ENCODE measurements around the gene TSPAN9.

Gene TSPAN9

DNA sequence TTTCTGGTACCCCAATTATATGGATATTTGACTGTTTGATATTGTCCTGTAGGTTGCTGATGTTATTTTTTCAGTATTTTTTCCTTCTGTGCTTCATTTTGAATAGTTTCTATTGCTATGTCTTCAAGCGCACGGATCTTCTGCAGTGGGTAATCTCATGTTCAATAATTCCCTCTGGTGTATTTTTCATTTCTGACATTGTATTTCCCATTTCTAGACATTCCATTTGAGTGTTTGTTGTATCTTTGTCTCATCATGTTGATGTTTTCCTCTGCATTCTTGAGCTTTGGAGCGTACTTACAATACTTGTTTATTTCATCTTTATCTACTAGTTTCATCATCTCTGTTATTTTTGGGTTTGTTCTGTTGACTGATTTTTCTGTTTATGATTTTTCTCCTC lies 22.0 kb downstream of the TSPAN9 start:
- DNase-seq, result no peak
- WGBS (ENCODE audit: extremely low coverage, insufficient coverage, low lambda C conversion rate), result no CpG with 5 or more reads among the region's 3 CpGs
- H3K36me3 ChIP-seq (ENCODE audit: control insufficient read depth, insufficient read depth, low read length), result no peaks in the 10 kb centered on the region
- no peak overlapping the region for H2BK120ac ChIP-seq (ENCODE audit: low read depth, low read length)
- H3K79me2 ChIP-seq (ENCODE audit: control insufficient read depth, insufficient read depth, low read length), result no peaks in the 10 kb centered on the region
- H2BK15ac ChIP-seq (replicated peaks; ENCODE audit: low read depth), result no peak overlapping the region
- no peak overlapping the region for H3K4ac ChIP-seq (ENCODE audit: low read depth, low read length)
- no peak overlapping the region for H3K27ac ChIP-seq (ENCODE audit: low read depth, low read length)
- H4K5ac ChIP-seq (ENCODE audit: low read length), result no peak overlapping the region
- no peak overlapping the region for H3K56ac ChIP-seq (ENCODE audit: low read length)
- H3K23ac ChIP-seq (ENCODE audit: low read length), result no peak overlapping the region
- H3K4me3 ChIP-seq (ENCODE audit: low read length), result no peak overlapping the region
- H3K79me1 ChIP-seq (ENCODE audit: low read length), result peaks cover 2% of the 10 kb centered on the region
- H3K4me1 ChIP-seq (ENCODE audit: control insufficient read depth, low read depth, low read length), result no peaks in the 10 kb centered on the region
- H2BK5ac ChIP-seq (ENCODE audit: low read length), result no peak overlapping the region
- H4K8ac ChIP-seq (ENCODE audit: low read depth, low read length), result no peak overlapping the region
- H3K9ac ChIP-seq (ENCODE audit: low read length), result no peak overlapping the region
- H2AK5ac ChIP-seq (ENCODE audit: low read length), result no peak overlapping the region
- H3K27me3 ChIP-seq (ENCODE audit: insufficient read depth, low read length, poor library complexity), result no peaks in the 10 kb centered on the region
- H3K18ac ChIP-seq (ENCODE audit: low read length), result no peak overlapping the region
- H3K4me2 ChIP-seq (ENCODE audit: low read length), result no peak overlapping the region

DNA sequence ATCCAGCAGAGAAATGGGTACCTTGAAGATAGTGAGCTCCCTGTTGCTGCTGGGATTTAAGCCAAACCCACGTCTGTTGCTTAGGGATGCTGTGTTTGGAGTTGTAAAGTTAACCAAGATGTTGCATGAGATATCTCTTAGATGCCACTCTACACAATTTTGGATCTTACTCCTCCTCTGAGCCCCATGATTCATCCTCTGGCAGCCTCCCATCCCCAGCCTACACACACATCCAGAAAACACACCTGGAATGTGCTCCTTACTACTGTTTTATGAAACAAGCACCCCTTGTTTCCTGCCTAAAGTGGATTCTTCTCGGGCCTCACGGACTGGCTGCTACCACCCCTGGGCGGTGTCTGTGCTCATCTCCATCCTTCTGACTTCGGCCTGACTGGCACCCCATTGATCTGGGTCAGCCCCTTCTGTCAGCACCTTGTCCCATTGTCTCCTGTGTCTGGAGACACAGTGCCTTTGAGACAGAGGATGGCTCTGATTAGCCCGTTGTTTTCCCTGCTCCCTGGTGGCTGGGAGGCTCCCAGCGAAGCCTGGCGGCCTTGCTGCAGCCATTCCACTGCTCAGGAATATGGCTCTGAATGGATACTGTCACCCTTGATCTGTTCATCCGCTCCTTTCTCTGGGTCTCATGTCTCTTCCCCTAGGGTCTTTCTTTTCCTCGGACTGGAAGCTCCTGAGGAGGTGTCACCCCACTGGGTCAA lies 24.3 kb downstream of the TSPAN9 start:
- no peak overlapping the region for H4K8ac ChIP-seq (ENCODE audit: low read depth, low read length)
- H3K4ac ChIP-seq (ENCODE audit: low read depth, low read length), result no peak overlapping the region
- H3K79me1 ChIP-seq (ENCODE audit: low read length), result peaks cover 7% of the 10 kb centered on the region
- H3K4me1 ChIP-seq (ENCODE audit: control insufficient read depth, low read depth, low read length), result peaks cover 2% of the 10 kb centered on the region
- no peak overlapping the region for H3K23ac ChIP-seq (ENCODE audit: low read length)
- H3K4me3 ChIP-seq (ENCODE audit: low read length), result no peak overlapping the region
- no peak overlapping the region for H2BK5ac ChIP-seq (ENCODE audit: low read length)
- no peak overlapping the region for H4K5ac ChIP-seq (ENCODE audit: low read length)
- no peak overlapping the region for H3K56ac ChIP-seq (ENCODE audit: low read length)
- H3K27me3 ChIP-seq (ENCODE audit: insufficient read depth, low read length, poor library complexity), result no peaks in the 10 kb centered on the region
- no peak overlapping the region for H2BK120ac ChIP-seq (ENCODE audit: low read depth, low read length)
- no peak overlapping the region for H3K27ac ChIP-seq (ENCODE audit: low read depth, low read length)
- H3K36me3 ChIP-seq (ENCODE audit: control insufficient read depth, insufficient read depth, low read length), result no peaks in the 10 kb centered on the region
- H3K79me2 ChIP-seq (ENCODE audit: control insufficient read depth, insufficient read depth, low read length), result no peaks in the 10 kb centered on the region
- no peak overlapping the region for H2AK5ac ChIP-seq (ENCODE audit: low read length)
- H3K4me2 ChIP-seq (ENCODE audit: low read length), result no peak overlapping the region
- H3K18ac ChIP-seq (ENCODE audit: low read length), result no peak overlapping the region
- WGBS (ENCODE audit: extremely low coverage, insufficient coverage, low lambda C conversion rate), result no CpG with 5 or more reads among the region's 10 CpGs
- no peak for DNase-seq
- H3K9ac ChIP-seq (ENCODE audit: low read length), result no peak overlapping the region
- no peak overlapping the region for H2BK15ac ChIP-seq (replicated peaks; ENCODE audit: low read depth)

DNA sequence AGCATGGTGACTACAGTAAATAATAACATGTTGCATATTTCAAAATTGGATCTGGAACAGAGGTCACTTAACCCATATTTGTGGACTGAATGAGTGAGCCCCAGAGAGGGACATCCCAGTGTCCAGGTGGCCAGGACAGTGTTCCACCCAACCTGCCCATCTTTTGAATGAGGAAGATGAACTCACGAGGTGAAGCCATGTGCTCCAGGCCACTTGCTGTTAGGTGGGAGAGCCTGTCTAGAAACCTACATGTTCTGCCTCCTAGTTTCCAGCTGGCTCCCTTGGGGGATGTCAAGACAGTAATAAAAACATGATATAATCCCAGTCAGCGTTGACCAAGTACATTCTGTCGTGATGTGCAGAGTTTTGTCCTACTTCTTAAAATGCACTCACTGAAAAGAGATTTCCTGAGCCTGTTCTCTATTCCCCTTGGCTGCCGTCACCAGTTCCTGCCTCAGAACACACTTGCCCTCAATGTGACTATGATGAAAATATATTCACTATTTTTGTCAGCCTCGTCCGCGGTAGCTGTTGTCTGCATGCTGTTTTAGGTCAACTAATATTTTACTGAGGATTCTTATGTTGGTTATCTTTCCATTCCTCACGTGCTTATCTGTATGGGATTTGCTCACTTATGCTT lies 25.7 kb downstream of the TSPAN9 start:
- peaks cover 9% of the 10 kb centered on the region for H3K4me1 ChIP-seq (ENCODE audit: control insufficient read depth, low read depth, low read length)
- H3K18ac ChIP-seq (ENCODE audit: low read length), result no peak overlapping the region
- H3K4ac ChIP-seq (ENCODE audit: low read depth, low read length), result no peak overlapping the region
- H3K4me3 ChIP-seq (ENCODE audit: low read length), result no peak overlapping the region
- no peak overlapping the region for H3K56ac ChIP-seq (ENCODE audit: low read length)
- H3K79me2 ChIP-seq (ENCODE audit: control insufficient read depth, insufficient read depth, low read length), result no peaks in the 10 kb centered on the region
- no peak overlapping the region for H4K5ac ChIP-seq (ENCODE audit: low read length)
- no peak overlapping the region for H2BK5ac ChIP-seq (ENCODE audit: low read length)
- H2AK5ac ChIP-seq (ENCODE audit: low read length), result no peak overlapping the region
- H3K36me3 ChIP-seq (ENCODE audit: control insufficient read depth, insufficient read depth, low read length), result no peaks in the 10 kb centered on the region
- H2BK120ac ChIP-seq (ENCODE audit: low read depth, low read length), result no peak overlapping the region
- H3K79me1 ChIP-seq (ENCODE audit: low read length), result peaks cover 7% of the 10 kb centered on the region
- no peak overlapping the region for H3K9ac ChIP-seq (ENCODE audit: low read length)
- H2BK15ac ChIP-seq (replicated peaks; ENCODE audit: low read depth), result no peak overlapping the region
- no peak for DNase-seq
- no CpG with 5 or more reads among the region's 8 CpGs for WGBS (ENCODE audit: extremely low coverage, insufficient coverage, low lambda C conversion rate)
- H4K8ac ChIP-seq (ENCODE audit: low read depth, low read length), result no peak overlapping the region
- no peaks in the 10 kb centered on the region for H3K27me3 ChIP-seq (ENCODE audit: insufficient read depth, low read length, poor library complexity)
- no peak overlapping the region for H3K4me2 ChIP-seq (ENCODE audit: low read length)
- no peak overlapping the region for H3K23ac ChIP-seq (ENCODE audit: low read length)
- H3K27ac ChIP-seq (ENCODE audit: low read depth, low read length), result no peak overlapping the region

DNA sequence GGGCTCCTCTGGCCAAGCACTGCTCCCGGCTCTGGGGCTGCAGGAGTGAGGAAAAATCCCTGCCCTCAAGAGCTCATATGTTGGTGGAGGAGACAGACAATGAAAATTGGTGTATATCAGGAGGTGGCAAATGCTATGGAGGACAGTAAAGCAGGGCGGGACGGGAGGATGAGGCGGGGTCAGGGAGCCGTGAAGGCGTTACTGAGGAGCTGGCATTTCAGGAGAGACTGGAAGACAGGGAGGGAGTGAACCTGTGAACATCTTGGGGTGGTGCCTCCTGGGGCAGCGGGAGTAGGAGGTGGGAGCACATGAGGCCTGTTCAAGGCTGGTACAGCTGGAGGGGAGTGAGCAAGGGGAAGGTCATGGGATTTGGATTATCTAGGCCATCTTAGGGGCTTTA lies 26.6 kb downstream of the TSPAN9 start:
- Histone ChIP-seq H3K4ac (ENCODE audit: low read depth, low read length) (no peak overlapping the region), H3K23ac (ENCODE audit: low read length) (no peak overlapping the region), H3K79me1 (ENCODE audit: low read length) (peaks cover 4% of the 10 kb centered on the region), H2BK5ac (ENCODE audit: low read length) (no peak overlapping the region), H3K9ac (ENCODE audit: low read length) (no peak overlapping the region), H3K27ac (ENCODE audit: low read depth, low read length) (no peak overlapping the region), H2BK15ac (replicated peaks; ENCODE audit: low read depth) (no peak overlapping the region), H3K36me3 (ENCODE audit: control insufficient read depth, insufficient read depth, low read length) (no peaks in the 10 kb centered on the region), H3K4me2 (ENCODE audit: low read length) (no peak overlapping the region), H4K5ac (ENCODE audit: low read length) (no peak overlapping the region), H3K79me2 (ENCODE audit: control insufficient read depth, insufficient read depth, low read length) (no peaks in the 10 kb centered on the region), H4K8ac (ENCODE audit: low read depth, low read length) (no peak overlapping the region), H3K27me3 (ENCODE audit: insufficient read depth, low read length, poor library complexity) (no peaks in the 10 kb centered on the region), H3K56ac (ENCODE audit: low read length) (no peak overlapping the region), H2BK120ac (ENCODE audit: low read depth, low read length) (no peak overlapping the region), H3K4me3 (ENCODE audit: low read length) (no peak overlapping the region), H3K4me1 (ENCODE audit: control insufficient read depth, low read depth, low read length) (peaks cover 9% of the 10 kb centered on the region), H2AK5ac (ENCODE audit: low read length) (no peak overlapping the region), H3K18ac (ENCODE audit: low read length) (no peak overlapping the region)
- DNase-seq, result no peak
- no CpG with 5 or more reads among the region's 7 CpGs for WGBS (ENCODE audit: extremely low coverage, insufficient coverage, low lambda C conversion rate)

DNA sequence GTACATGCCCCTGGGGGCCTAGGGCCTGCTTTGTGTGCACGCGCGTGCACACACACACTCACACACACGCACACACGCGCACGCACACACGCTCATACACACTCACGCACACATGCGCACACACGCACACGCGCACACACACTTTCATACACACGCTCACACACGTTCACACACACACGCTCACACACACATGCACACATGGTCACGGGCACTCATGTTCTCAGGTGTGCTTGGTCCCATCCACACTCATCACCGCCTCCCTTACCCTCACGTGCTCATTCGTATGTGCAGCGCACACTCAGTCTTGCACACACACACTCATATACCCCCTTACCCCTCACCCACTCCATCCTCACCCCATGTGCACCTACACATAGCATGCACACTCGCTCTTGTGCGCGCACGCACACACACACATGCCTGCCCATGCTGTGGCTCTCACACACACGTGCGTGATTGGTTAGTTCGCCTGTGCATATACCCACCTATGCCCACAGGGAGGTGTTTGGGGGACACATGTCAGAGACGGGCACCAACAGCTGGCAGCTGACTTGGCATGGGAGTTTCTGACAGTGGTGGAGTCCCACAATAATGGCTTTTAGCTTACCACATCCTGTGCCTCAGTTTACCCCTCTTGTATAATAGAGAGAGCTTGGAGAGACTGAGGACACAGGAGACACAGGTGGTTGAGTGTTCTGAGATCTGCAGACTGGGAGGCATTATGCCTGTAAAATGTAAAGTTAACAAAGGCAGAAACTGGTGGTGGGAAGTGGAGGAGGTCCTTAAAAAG lies 28.7 kb downstream of the TSPAN9 start:
- H2AK5ac ChIP-seq (ENCODE audit: low read length), result no peak overlapping the region
- H3K4me3 ChIP-seq (ENCODE audit: low read length), result no peak overlapping the region
- H3K23ac ChIP-seq (ENCODE audit: low read length), result no peak overlapping the region
- H3K56ac ChIP-seq (ENCODE audit: low read length), result no peak overlapping the region
- no peak overlapping the region for H3K4ac ChIP-seq (ENCODE audit: low read depth, low read length)
- peaks cover 9% of the 10 kb centered on the region for H3K4me1 ChIP-seq (ENCODE audit: control insufficient read depth, low read depth, low read length)
- no peaks in the 10 kb centered on the region for H3K27me3 ChIP-seq (ENCODE audit: insufficient read depth, low read length, poor library complexity)
- H3K4me2 ChIP-seq (ENCODE audit: low read length), result no peak overlapping the region
- no peak overlapping the region for H3K18ac ChIP-seq (ENCODE audit: low read length)
- no peak overlapping the region for H2BK5ac ChIP-seq (ENCODE audit: low read length)
- no peak overlapping the region for H2BK120ac ChIP-seq (ENCODE audit: low read depth, low read length)
- no peak overlapping the region for H3K9ac ChIP-seq (ENCODE audit: low read length)
- peaks cover 4% of the 10 kb centered on the region for H3K79me1 ChIP-seq (ENCODE audit: low read length)
- no peak overlapping the region for H4K8ac ChIP-seq (ENCODE audit: low read depth, low read length)
- no peak overlapping the region for H3K27ac ChIP-seq (ENCODE audit: low read depth, low read length)
- DNase-seq, result no peak
- H4K5ac ChIP-seq (ENCODE audit: low read length), result no peak overlapping the region
- no peak overlapping the region for H2BK15ac ChIP-seq (replicated peaks; ENCODE audit: low read depth)
- H3K36me3 ChIP-seq (ENCODE audit: control insufficient read depth, insufficient read depth, low read length), result no peaks in the 10 kb centered on the region
- H3K79me2 ChIP-seq (ENCODE audit: control insufficient read depth, insufficient read depth, low read length), result no peaks in the 10 kb centered on the region
- no CpG with 5 or more reads among the region's 29 CpGs for WGBS (ENCODE audit: extremely low coverage, insufficient coverage, low lambda C conversion rate)
